GM18861 (cell line): ENCODE results near the gene LSM5.

ENCODE experiments used
- ATAC-seq: cut with Tn5 transposase; IDR thresholded peaks from one replicate; pipeline ENCODE4 v1.9.1; 2021; ENCODE audit not compliant: unreplicated experiment

The LSM5 gene

DNA sequence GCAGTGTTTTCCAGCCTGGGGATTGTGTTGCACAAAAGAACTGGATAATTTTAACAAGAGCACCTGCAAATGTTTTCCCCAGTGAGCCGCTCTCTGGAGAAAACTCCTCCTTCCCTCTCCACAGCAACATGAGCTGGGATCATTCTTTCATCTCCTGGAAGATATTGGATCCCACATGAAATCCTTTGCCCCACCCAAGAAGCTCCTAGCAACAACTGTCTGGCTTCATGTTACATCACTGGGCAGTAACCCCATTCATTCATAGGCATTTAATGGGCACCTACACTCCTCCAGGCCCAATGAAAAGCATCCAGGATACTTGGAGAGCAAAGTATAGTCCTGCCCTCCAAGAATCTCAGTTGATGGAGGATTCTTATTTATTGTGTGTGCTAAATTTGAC, 27.2 kb downstream of the LSM5 start:
- ATAC-seq = no peak

GRCh38 chr7:32462451-32462850, 27.7 kb downstream of the LSM5 start:
- ATAC-seq = no peak

DNA sequence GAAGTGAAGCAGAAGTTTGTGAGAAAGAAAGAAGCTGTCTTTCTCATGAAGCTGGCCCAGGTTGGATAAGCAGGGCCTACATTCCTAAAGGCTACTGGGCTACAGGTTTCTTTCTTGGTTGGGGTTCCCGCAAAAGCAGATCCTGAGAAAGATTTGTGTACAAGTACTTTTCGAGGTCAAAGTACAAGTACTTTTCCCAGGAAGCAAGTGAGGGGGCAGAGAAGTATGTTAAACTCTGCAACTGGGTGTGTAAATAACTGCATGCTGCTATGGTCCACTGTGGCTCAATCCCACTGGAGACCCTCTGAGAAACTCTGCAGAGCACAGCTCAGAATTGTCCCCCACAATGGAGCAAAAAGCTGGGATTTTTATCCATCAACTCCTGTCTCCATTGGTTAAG, 28.7 kb downstream of the LSM5 start:
- ATAC-seq = no peak

DNA sequence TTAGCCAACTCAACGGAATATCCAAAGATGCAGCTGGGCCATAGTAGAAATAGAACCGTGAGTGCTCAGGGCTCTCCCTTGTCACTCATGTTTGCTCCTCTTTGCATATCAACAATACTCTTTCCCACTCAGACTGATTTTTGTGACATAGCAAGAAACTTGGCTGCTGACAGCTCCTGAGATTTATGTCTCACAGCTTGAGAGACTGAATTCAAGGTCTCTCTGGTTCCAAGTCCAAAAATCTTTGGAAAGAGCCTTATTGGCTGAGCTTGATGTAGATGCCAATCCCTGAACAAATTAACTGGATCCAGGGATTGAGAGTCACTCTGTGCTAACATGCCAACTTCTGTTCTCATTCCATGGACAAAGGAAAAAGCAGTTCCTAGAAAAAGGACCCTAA, 30.4 kb downstream of the LSM5 start:
- no peak for ATAC-seq

GRCh38 chr7:32458025-32458424, 32.2 kb downstream of the LSM5 start:
- ATAC-seq = no peak

GRCh38 chr7:32453341-32454011, 36.7 kb downstream of the LSM5 start:
- no peak for ATAC-seq

DNA sequence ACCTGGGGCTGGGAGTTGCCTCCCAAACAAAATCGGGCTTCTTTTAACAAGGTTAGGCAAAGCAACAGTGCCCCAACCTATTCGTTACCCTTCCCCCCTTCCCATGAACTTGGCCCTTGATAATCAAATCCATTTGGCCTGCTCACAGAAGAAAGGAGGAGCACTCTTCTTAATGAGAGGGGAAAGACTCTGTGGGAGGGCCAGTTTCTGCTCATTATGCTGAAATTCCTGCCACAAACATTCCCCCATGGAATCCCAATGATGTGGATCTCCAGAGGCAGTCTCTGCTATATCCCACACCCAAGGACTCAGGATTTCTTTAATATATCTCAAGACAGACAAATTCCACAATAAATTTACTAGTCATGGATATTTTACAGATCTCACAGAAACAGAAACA, 43.0 kb downstream of the LSM5 start:
- no peak for ATAC-seq

DNA sequence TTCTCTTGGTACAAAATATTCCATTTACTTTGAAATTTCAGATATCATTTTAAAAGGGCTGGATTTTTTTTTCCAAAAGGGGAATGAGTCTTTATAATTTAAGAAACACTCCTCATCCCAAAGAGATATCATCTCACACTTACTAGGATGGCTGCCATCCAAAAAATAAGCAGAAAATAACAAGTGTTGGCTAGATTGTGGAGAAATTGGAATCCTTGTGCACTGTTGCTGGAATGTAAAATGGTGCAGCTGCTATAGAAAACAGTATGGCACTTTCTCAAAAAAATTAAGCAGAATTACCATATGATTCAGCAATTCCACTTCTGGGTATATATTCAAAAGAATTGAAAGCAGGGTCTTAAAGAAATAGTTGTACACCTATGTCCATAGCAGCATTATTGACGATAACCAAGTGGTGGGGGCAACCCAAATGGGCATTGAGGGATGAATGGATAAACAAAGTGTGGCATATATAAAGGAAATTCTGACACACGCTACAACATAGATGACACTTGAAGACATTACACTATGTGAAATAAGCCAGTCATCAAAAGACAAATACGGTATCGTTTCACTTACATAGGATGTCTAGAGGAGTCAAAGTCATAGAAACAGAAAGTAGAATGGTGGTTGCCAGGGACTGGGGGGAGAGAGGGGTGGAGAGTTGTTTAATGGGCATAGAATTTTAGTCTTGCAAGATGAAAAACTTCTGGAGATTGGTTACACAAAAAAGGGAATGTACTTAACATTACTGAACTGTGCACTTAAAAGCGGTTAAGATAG, 53.8 kb downstream of the LSM5 start:
- no peak for ATAC-seq
